Right cardiac atrium (tissue), 5 donors: ENCODE data around the gene CENPA. TPM values are rescaled to one million over a fixed set of nuclear protein-coding genes. Genes with fewer than 3 reads are reported as not detected.

Source experiments
- ATAC-seq, 2 donors: fragments of 200-7000 bp; cut with Tn5 transposase; one replicate each; pipeline versions ENCODE4 v1.8.0 to v1.9.1; 2020; ENCODE audit warnings: moderate library complexity in 2 of 2, mild to moderate bottlenecking in 1 of 2
- DNase-seq, 3 donors: peaks; one replicate each; pipeline ENCODE4 v3.0.0-alpha.2; 2020
- H3K27ac ChIP-seq: one replicate; pipeline ENCODE4 v1.5.1; 2013; ENCODE audit warnings: mild to moderate bottlenecking, low read length, control low read depth, moderate library complexity
- H3K27me3 ChIP-seq: one replicate; pipeline ENCODE4 v1.6.1; 2013; ENCODE audit not compliant: control insufficient read depth, insufficient read depth
- H3K4me1 ChIP-seq: one replicate; pipeline ENCODE4 v1.6.1; 2013; ENCODE audit warnings: low read length; ENCODE audit not compliant: control insufficient read depth, insufficient read depth
- H3K4me3 ChIP-seq: one replicate; pipeline ENCODE4 v1.5.1; 2013; ENCODE audit warnings: low read length, control low read depth
- H3K9me3 ChIP-seq: one replicate; pipeline ENCODE4 v1.6.1; 2013; ENCODE audit warnings: low read length; ENCODE audit not compliant: control insufficient read depth
- WGBS: extraction: QIAGEN DNeasy Blood & Tissue Kit; methylation state at CpG from one replicate; pipeline ENCODE4 v1.1.7; 2013; 5-methylcytosine and 5-hydroxymethylcytosine counted together
- intact Hi-C, 4 donors: fragments of 100-400 bp; cut with DNase I; formaldehyde crosslinking; loops; one replicate each; pipeline versions ENCODE4 v1.11.0 to v1.14.0; 2022 to 2023
- polyA plus RNA-seq: library from polyadenylated mRNA; stranded (reverse); fragments of 200-250 nt; gene quantifications from one replicate; pipeline ENCODE4 v1.2.3, GENCODE V29; 2013
- total RNA-seq, 4 donors: library from RNA; stranded (reverse); fragmentation: NEBNext Ultra II Directional; extraction: Animal tissue kit (Norgen Biotek cat#: 25700); gene quantifications; one replicate each; pipeline ENCODE4 v1.2.1, GENCODE V29; 2021
- donor health status: healthy with polysubstance abuse.
- donor health status: DM: no; HTN: yes; CAD: no.
- donor health status: DM: no; HTN: no; CAD: no.
- donor health status: DM: no; HTN: yes; CAD: no; lungs with severe emphysema.
- donor health status: DM: yes; HTN: yes; CAD: no.

Gene CENPA
- total and polyA plus RNA-seq, 5 donors, result 0.18 to 0.91 (median 0.71) TPM; not detected in 2

GRCh38 chr2:26772064-26773001, 13.5 kb upstream of the CENPA start:
- DNase-seq (peak; percentile 95 to 98 (median 97)), ATAC-seq (peak; percentile 93 to 95)
- Histone ChIP-seq H3K4me1 (peaks cover 34% of the 10 kb centered on the region), H3K9me3 (no peaks in the 10 kb centered on the region), H3K4me3 (no peak overlapping the region), H3K27ac (peak overlapping the region; percentile 95), H3K27me3 (no peaks in the 10 kb centered on the region)
- WGBS, result 21% methylated on average over 13 of the region's 13 CpGs
- intact Hi-C loops, result no loop called here

- ATAC-seq (no peak), DNase-seq (no peak)
- H3K27me3 ChIP-seq, result no peaks in the 10 kb centered on the region
- WGBS, result 90% methylated on average over 5 of the region's 5 CpGs
- H3K9me3 ChIP-seq, result no peaks in the 10 kb centered on the region
- H3K4me1 ChIP-seq, result peaks cover 16% of the 10 kb centered on the region
- H3K27ac ChIP-seq, result no peak overlapping the region
- intact Hi-C loops, result no loop called here
- H3K4me3 ChIP-seq, result no peak overlapping the region
These were observed 9.6 kb upstream of the CENPA start for GRCh38 chr2:26776195-26776800.

GRCh38 chr2:26778098-26778497, 7.8 kb upstream of the CENPA start:
- Histone ChIP-seq H3K27me3 (no peaks in the 10 kb centered on the region), H3K4me3 (no peak overlapping the region), H3K27ac (no peak overlapping the region), H3K9me3 (no peaks in the 10 kb centered on the region), H3K4me1 (no peaks in the 10 kb centered on the region)
- WGBS, result 94% methylated on average over 18 of the region's 18 CpGs
- DNase-seq (no peak), ATAC-seq (no peak)
- intact Hi-C loops, result no loop called here

GRCh38 chr2:26778507-26778906, 7.3 kb upstream of the CENPA start:
- DNase-seq, result no peak
- ATAC-seq, result no peak
- 81% methylated on average over 3 of the region's 3 CpGs for WGBS

GRCh38 chr2:26780203-26780760, 5.6 kb upstream of the CENPA start:
- no peaks in the 10 kb centered on the region for H3K4me1 ChIP-seq
- H3K9me3 ChIP-seq, result no peaks in the 10 kb centered on the region
- no peaks in the 10 kb centered on the region for H3K27me3 ChIP-seq
- ATAC-seq, result no peak
- WGBS, result 91% methylated on average over 4 of the region's 4 CpGs
- intact Hi-C loops, result no loop called here
- no peak for DNase-seq
- no peak overlapping the region for H3K27ac ChIP-seq
- H3K4me3 ChIP-seq, result no peak overlapping the region

More at GRCh38 chr2:26778507-26778906, 7.3 kb upstream of the CENPA start:
- H3K4me1 ChIP-seq, result no peaks in the 10 kb centered on the region
- H3K4me3 ChIP-seq, result no peak overlapping the region
- no peaks in the 10 kb centered on the region for H3K27me3 ChIP-seq
- no peak overlapping the region for H3K27ac ChIP-seq
- no peaks in the 10 kb centered on the region for H3K9me3 ChIP-seq
- intact Hi-C loops, result no loop called here

- 84% methylated on average over 12 of the region's 12 CpGs for WGBS
- Histone ChIP-seq H3K4me3 (no peak overlapping the region), H3K27ac (no peak overlapping the region), H3K27me3 (no peaks in the 10 kb centered on the region), H3K4me1 (no peaks in the 10 kb centered on the region), H3K9me3 (no peaks in the 10 kb centered on the region)
- DNase-seq (no peak), ATAC-seq (no peak)
- intact Hi-C loops, result no loop called here
These were observed 2.8 kb upstream of the CENPA start for GRCh38 chr2:26782876-26783704.

- 92% methylated on average over 19 of the region's 19 CpGs for WGBS
- Histone ChIP-seq H3K27me3 (no peaks in the 10 kb centered on the region), H3K27ac (no peak overlapping the region), H3K9me3 (no peaks in the 10 kb centered on the region), H3K4me1 (no peaks in the 10 kb centered on the region), H3K4me3 (peak overlapping the region; percentile 90)
- ATAC-seq (no peak), DNase-seq (no peak)
- intact Hi-C loops, result no loop called here
These were observed 1.2 kb upstream of the CENPA start for GRCh38 chr2:26784570-26785234.

- intact Hi-C loops, result no loop called here
- ATAC-seq (peak; percentile 6 to 38), DNase-seq (no peak)
- Histone ChIP-seq H3K9me3 (no peaks in the 10 kb centered on the region), H3K4me3 (peak overlapping the region; percentile 90), H3K27ac (no peak overlapping the region), H3K27me3 (no peaks in the 10 kb centered on the region), H3K4me1 (no peaks in the 10 kb centered on the region)
- 4% methylated on average over 55 of the region's 55 CpGs for WGBS
These were observed 562 bp downstream of the CENPA start for GRCh38 chr2:26786207-26787028.

GRCh38 chr2:26792720-26793119, 6.9 kb downstream of the CENPA start:
- Histone ChIP-seq H3K27ac (no peak overlapping the region), H3K4me3 (no peak overlapping the region), H3K27me3 (no peaks in the 10 kb centered on the region), H3K9me3 (no peaks in the 10 kb centered on the region), H3K4me1 (no peaks in the 10 kb centered on the region)
- no peak for DNase-seq
- intact Hi-C loops, result no loop called here
- ATAC-seq, result no peak
- 72% methylated on average over 3 of the region's 3 CpGs for WGBS

GRCh38 chr2:26793518-26793917, 7.7 kb downstream of the CENPA start:
- no peaks in the 10 kb centered on the region for H3K4me1 ChIP-seq
- ATAC-seq (no peak), DNase-seq (no peak)
- no peak overlapping the region for H3K27ac ChIP-seq
- no peak overlapping the region for H3K4me3 ChIP-seq
- H3K9me3 ChIP-seq, result no peaks in the 10 kb centered on the region
- no peaks in the 10 kb centered on the region for H3K27me3 ChIP-seq
- 90% methylated on average over 3 of the region's 3 CpGs for WGBS
- intact Hi-C loops, result no loop called here
